COLO829 (cell line): ENCODE results near the gene ZNF396.

Source experiments
- DNase-seq: peaks from one replicate; pipeline ENCODE4 v3.0.0; 2012; ENCODE audit warnings: low spot score

Gene ZNF396

GRCh38 chr18:35335866-35336265 is 41.3 kb downstream of the ZNF396 start:
- no peak for DNase-seq

- no peak for DNase-seq
Observed at GRCh38 chr18:35334821-35335220, 42.3 kb downstream of the ZNF396 start.

GRCh38 chr18:35334212-35334611 is 42.9 kb downstream of the ZNF396 start:
- DNase-seq: no peak

- DNase-seq: no peak
Observed at GRCh38 chr18:35331367-35332087, 45.6 kb downstream of the ZNF396 start.

- DNase-seq: no peak
Observed at GRCh38 chr18:35328868-35329267, 48.3 kb downstream of the ZNF396 start.

- DNase-seq: no peak
Observed at GRCh38 chr18:35326695-35327387, 50.3 kb downstream of the ZNF396 start.

- no peak for DNase-seq
Observed at GRCh38 chr18:35324926-35325655, 52.0 kb downstream of the ZNF396 start.

GRCh38 chr18:35322486-35323458 is 54.4 kb downstream of the ZNF396 start:
- no peak for DNase-seq
